ENCODE data around the gene NOS2.
"Not testable (repeated sequence)": the region's sequence is repeated elsewhere in the genome, so short reads cannot be mapped to it uniquely, and the experiment has no call there.

DNA sequence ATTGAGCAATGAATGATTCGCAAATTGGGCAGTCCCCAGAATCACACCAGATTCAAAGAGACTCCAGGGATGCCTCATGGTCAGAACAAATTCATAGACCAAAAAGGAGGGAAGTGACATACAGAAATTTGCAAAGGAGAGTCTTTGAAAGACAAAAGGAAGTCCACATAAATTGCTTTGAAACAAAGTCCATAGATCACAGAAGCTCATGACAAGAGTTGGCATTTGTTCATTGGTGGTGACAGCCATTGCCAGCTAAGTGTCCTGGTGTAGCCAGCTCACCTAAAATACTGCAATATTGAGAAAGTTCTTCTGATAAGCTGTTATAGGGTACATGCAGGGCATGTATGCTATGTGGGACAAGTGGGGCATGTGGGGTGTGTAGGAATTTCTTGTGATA lies 37.4 kb upstream of the NOS2 start:
- TF ChIP-seq, protein P1, sequence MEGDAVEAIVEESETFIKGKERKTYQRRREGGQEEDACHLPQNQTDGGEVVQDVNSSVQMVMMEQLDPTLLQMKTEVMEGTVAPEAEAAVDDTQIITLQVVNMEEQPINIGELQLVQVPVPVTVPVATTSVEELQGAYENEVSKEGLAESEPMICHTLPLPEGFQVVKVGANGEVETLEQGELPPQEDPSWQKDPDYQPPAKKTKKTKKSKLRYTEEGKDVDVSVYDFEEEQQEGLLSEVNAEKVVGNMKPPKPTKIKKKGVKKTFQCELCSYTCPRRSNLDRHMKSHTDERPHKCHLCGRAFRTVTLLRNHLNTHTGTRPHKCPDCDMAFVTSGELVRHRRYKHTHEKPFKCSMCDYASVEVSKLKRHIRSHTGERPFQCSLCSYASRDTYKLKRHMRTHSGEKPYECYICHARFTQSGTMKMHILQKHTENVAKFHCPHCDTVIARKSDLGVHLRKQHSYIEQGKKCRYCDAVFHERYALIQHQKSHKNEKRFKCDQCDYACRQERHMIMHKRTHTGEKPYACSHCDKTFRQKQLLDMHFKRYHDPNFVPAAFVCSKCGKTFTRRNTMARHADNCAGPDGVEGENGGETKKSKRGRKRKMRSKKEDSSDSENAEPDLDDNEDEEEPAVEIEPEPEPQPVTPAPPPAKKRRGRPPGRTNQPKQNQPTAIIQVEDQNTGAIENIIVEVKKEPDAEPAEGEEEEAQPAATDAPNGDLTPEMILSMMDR (conservative IDR thresholded peaks at IDR 0.05), result not testable (repeated sequence)
- not testable (repeated sequence) for TF ChIP-seq ZFX (IDR thresholded peaks at IDR 0.05)

Measured in C4-2B (cell line).